H9 (cell line): Measurements from ENCODE around the gene CAPN9. TPM values are rescaled to one million over a fixed set of nuclear protein-coding genes. Genes with fewer than 3 reads are reported as not detected.
A peak's percentile ranks its signal among the peaks of the same experiment; 100 is the strongest.

Experiments
- DNase-seq: peaks from one replicate; pipeline ENCODE4 v3.0.0-alpha.2; 2017
- H2AFZ ChIP-seq: one replicate; pipeline ENCODE4 v1.6.1; 2013; ENCODE audit warnings: mild to moderate bottlenecking, low read length, control low read depth, moderate library complexity
- H2AK5ac ChIP-seq: 2 replicates; pipeline ENCODE4 v1.6.1; 2013; ENCODE audit warnings: low read length, control low read depth, mixed read lengths; ENCODE audit not compliant: insufficient read length
- H2BK120ac ChIP-seq: one replicate; pipeline ENCODE4 v1.6.1; 2013; ENCODE audit warnings: low read depth, mild to moderate bottlenecking, low read length, control low read depth, inconsistent platforms; ENCODE audit not compliant: poor library complexity, severe bottlenecking
- H2BK12ac ChIP-seq: 2 replicates; pipeline ENCODE4 v1.6.1; 2013; ENCODE audit warnings: low read length, control low read depth, mixed read lengths, low read depth; ENCODE audit not compliant: insufficient read length
- H2BK15ac ChIP-seq: 2 replicates; pipeline ENCODE4 v1.6.1; 2013; ENCODE audit warnings: low read depth, low read length, control low read depth
- H2BK20ac ChIP-seq: one replicate; pipeline ENCODE4 v1.6.1; 2013; ENCODE audit warnings: low read depth, mild to moderate bottlenecking, low read length, control low read depth, inconsistent platforms; ENCODE audit not compliant: poor library complexity, severe bottlenecking
- H2BK5ac ChIP-seq: 2 replicates; pipeline ENCODE4 v1.6.1; 2013; ENCODE audit warnings: low read length, control low read depth, mixed read lengths; ENCODE audit not compliant: insufficient read length
- H3K14ac ChIP-seq: 2 replicates; pipeline ENCODE4 v1.6.1; 2013; ENCODE audit warnings: low read length, control low read depth; ENCODE audit not compliant: insufficient read depth
- H3K18ac ChIP-seq: 2 replicates; pipeline ENCODE4 v1.6.1; 2013; ENCODE audit warnings: low read depth, mild to moderate bottlenecking, mixed read lengths, low read length, control low read depth; ENCODE audit not compliant: insufficient read length
- H3K23ac ChIP-seq: 2 replicates; pipeline ENCODE4 v1.6.1; 2013; ENCODE audit warnings: low read length, control low read depth, mixed read lengths, low read depth; ENCODE audit not compliant: insufficient read length
- H3K23me2 ChIP-seq: 2 replicates; pipeline ENCODE4 v1.6.1; 2013; ENCODE audit warnings: low read depth, mild to moderate bottlenecking, mixed read lengths, low read length, control low read depth; ENCODE audit not compliant: insufficient read length, poor library complexity, severe bottlenecking
- H3K27ac ChIP-seq: 2 replicates; pipeline ENCODE4 v1.5.1; 2013; ENCODE audit warnings: low read length, control low read depth, mixed read lengths, low read depth; ENCODE audit not compliant: insufficient read length
- H3K27me3 ChIP-seq: 2 replicates; pipeline ENCODE4 v1.6.1; 2013; ENCODE audit warnings: low read length, control low read depth, inconsistent platforms; ENCODE audit not compliant: insufficient read depth
- H3K4ac ChIP-seq: 2 replicates; pipeline ENCODE4 v1.6.1; 2013; ENCODE audit warnings: low read depth, mild to moderate bottlenecking, control low read depth, inconsistent platforms, low read length, moderate library complexity
- H3K4me1 ChIP-seq: 2 replicates; pipeline ENCODE4 v1.6.1; 2013; ENCODE audit warnings: low read length, control low read depth, inconsistent platforms; ENCODE audit not compliant: insufficient read depth
- H3K4me2 ChIP-seq: 2 replicates; pipeline ENCODE4 v1.6.1; 2013; ENCODE audit warnings: low read length, control low read depth, mixed read lengths; ENCODE audit not compliant: insufficient read length, insufficient read depth
- H3K56ac ChIP-seq: 2 replicates; pipeline ENCODE4 v1.6.1; 2013; ENCODE audit warnings: low read depth, mild to moderate bottlenecking, mixed read lengths, low read length, control low read depth; ENCODE audit not compliant: insufficient read length
- H3K79me1 ChIP-seq: 2 replicates; pipeline ENCODE4 v1.6.1; 2013; ENCODE audit warnings: low read depth, mild to moderate bottlenecking, moderate library complexity, low read length, control low read depth, inconsistent platforms; ENCODE audit not compliant: insufficient read depth, poor library complexity, severe bottlenecking
- H3K79me2 ChIP-seq: 2 replicates; pipeline ENCODE4 v1.6.1; 2013; ENCODE audit warnings: low read length, control low read depth, inconsistent platforms; ENCODE audit not compliant: insufficient read depth
- H3K9ac ChIP-seq: 2 replicates; pipeline ENCODE4 v1.6.1; 2013; ENCODE audit warnings: low read length, control low read depth, mixed read lengths; ENCODE audit not compliant: insufficient read length; ENCODE audit errors: extremely low read depth
- H3K9me3 ChIP-seq: one replicate; pipeline ENCODE4 v1.6.1; 2013; ENCODE audit warnings: low read depth, low read length, inconsistent platforms; ENCODE audit not compliant: control insufficient read depth
- H3T11ph ChIP-seq: one replicate; pipeline ENCODE4 v1.6.1; 2013; ENCODE audit warnings: mild to moderate bottlenecking, low read length, control low read depth, inconsistent platforms
- H4K20me1 ChIP-seq: one replicate; pipeline ENCODE4 v1.6.1; 2013; ENCODE audit not compliant: control insufficient read depth, insufficient read length, insufficient read depth
- H4K5ac ChIP-seq: 2 replicates; pipeline ENCODE4 v1.6.1; 2013; ENCODE audit warnings: low read depth, mild to moderate bottlenecking, mixed read lengths, low read length, control low read depth; ENCODE audit not compliant: insufficient read length
- H4K8ac ChIP-seq: replicated peaks from 2 replicates; pipeline ENCODE4 v1.6.1; 2013; ENCODE audit warnings: low read length, control low read depth, mixed read lengths, low read depth; ENCODE audit not compliant: insufficient read length
- H4K91ac ChIP-seq: 2 replicates; pipeline ENCODE4 v1.6.1; 2013; ENCODE audit warnings: low read depth, mild to moderate bottlenecking, moderate library complexity, mixed read lengths, low read length, control low read depth; ENCODE audit not compliant: insufficient read length
- H3K27ac Mint-ChIP-seq, 3 experiments: 2 replicates in 2 of 3; 3 replicates in 1 of 3; pipeline ENCODE4 v1.8.0; 2020 to 2021; ENCODE audit warnings: mixed read lengths in 3 of 3, mild to moderate bottlenecking in 1 of 3, moderate library complexity in 1 of 3
- H3K27me3 Mint-ChIP-seq: 2 replicates; pipeline ENCODE4 v1.8.0; 2021; ENCODE audit warnings: low read depth, mild to moderate bottlenecking, moderate library complexity, mixed read lengths
- H3K36me3 Mint-ChIP-seq, 3 experiments: 2 replicates in 2 of 3; 3 replicates in 1 of 3; pipeline ENCODE4 v1.8.0; 2020 to 2021; ENCODE audit warnings: low read depth in 3 of 3, mixed read lengths in 3 of 3; ENCODE audit not compliant: insufficient read depth in 1 of 3
- H3K4me1 Mint-ChIP-seq, 2 experiments: 2 replicates each; pipeline ENCODE4 v1.8.0; 2020; ENCODE audit warnings: mixed read lengths in 2 of 2
- H3K4me3 Mint-ChIP-seq, 2 experiments: 2 replicates in 1 of 2; 3 replicates in 1 of 2; pipeline ENCODE4 v1.8.0; 2020 to 2021; ENCODE audit warnings: mild to moderate bottlenecking in 2 of 2, mixed read lengths in 2 of 2, moderate library complexity in 1 of 2
- H3K9me3 Mint-ChIP-seq, 2 experiments: 2 replicates in 1 of 2; 3 replicates in 1 of 2; pipeline ENCODE4 v1.8.0; 2020; ENCODE audit warnings: mild to moderate bottlenecking in 2 of 2, mixed read lengths in 2 of 2, moderate library complexity in 1 of 2
- CTCF ChIP-seq: fragments of 200-600 bp; sonication (generic); conservative IDR thresholded peaks from 3 replicates; pipeline ENCODE4 v1.8.0; 2021; ENCODE audit warnings: antibody characterized with exemption, mild to moderate bottlenecking
- WGBS: extraction: QIAGEN DNeasy Blood & Tissue Kit; methylation state at CpG from one replicate; pipeline ENCODE4 v1.1.7; 2013; ENCODE audit warnings: missing lambda C conversion rate, low lambda C conversion rate, mixed read lengths; ENCODE audit not compliant: insufficient read length; ENCODE audit errors: extremely low coverage; 5-methylcytosine and 5-hydroxymethylcytosine counted together
- total RNA-seq: library from RNA; stranded (reverse); gene quantifications from 2 replicates; pipeline ENCODE4 v1.2.1, GENCODE V29; 2021

CAPN9 gene
- total RNA-seq, 1 experiment from 2014 or later = 0.22 TPM

- no peak overlapping the region for H2BK120ac ChIP-seq
- no peak overlapping the region for H3T11ph ChIP-seq
- no peak overlapping the region for H2BK15ac ChIP-seq
- Mint-ChIP-seq H3K9me3 (no peaks in the 10 kb centered on the region), H3K36me3 (no peaks in the 10 kb centered on the region), H3K4me1 (peaks cover 2 to 5% of the 10 kb centered on the region in 2 experiments; a peak in 3 of 4 replicates), H3K4me3 (no peak overlapping the region), H3K27ac (no peak overlapping the region), H3K27me3 (peaks cover 17% of the 10 kb centered on the region)
- no peak overlapping the region for H3K27ac ChIP-seq
- no peak overlapping the region for H2AK5ac ChIP-seq
- no peak overlapping the region for H2BK12ac ChIP-seq
- no peak overlapping the region for H3K56ac ChIP-seq
- no peak overlapping the region for H2BK5ac ChIP-seq
- no peak overlapping the region for H3K9ac ChIP-seq
- no peak for DNase-seq
- H3K4me2 ChIP-seq = no peak overlapping the region
- H3K27me3 ChIP-seq = peaks cover 4% of the 10 kb centered on the region; the same call in 1 of the 2 replicates
- peak; percentile 41; the same call in 2 of the 3 replicates for TF ChIP-seq CTCF
- no peak overlapping the region for H3K14ac ChIP-seq
- no peaks in the 10 kb centered on the region for H3K9me3 ChIP-seq
- no peaks in the 10 kb centered on the region for H3K23me2 ChIP-seq
- no peak overlapping the region for H4K91ac ChIP-seq
- no peak overlapping the region for H2AFZ ChIP-seq
- H3K79me2 ChIP-seq = no peaks in the 10 kb centered on the region
- H3K23ac ChIP-seq = no peak overlapping the region
- H2BK20ac ChIP-seq = no peak overlapping the region
- WGBS = no CpG with 5 or more reads among the region's 13 CpGs
- no peaks in the 10 kb centered on the region for H4K20me1 ChIP-seq
- no peak overlapping the region for H4K5ac ChIP-seq
- no peak overlapping the region for H4K8ac ChIP-seq
- H3K4me1 ChIP-seq = no peaks in the 10 kb centered on the region
- H3K4ac ChIP-seq = no peak overlapping the region
- H3K79me1 ChIP-seq = no peaks in the 10 kb centered on the region
- H3K18ac ChIP-seq = no peak overlapping the region
These were observed 45.7 kb downstream of the CAPN9 start for GRCh38 chr1:230792691-230793462.
